ENCODE measurements around the gene ZNF862. TPM values are rescaled to one million over a fixed set of nuclear protein-coding genes. Genes with fewer than 3 reads are reported as not detected.

ZNF862 gene
- total and polyA plus RNA-seq, 2 donors (not counting 3 experiments of a cell fraction or from before 2014, with no cell fraction given) = 10.8 to 14.7 TPM

DNA sequence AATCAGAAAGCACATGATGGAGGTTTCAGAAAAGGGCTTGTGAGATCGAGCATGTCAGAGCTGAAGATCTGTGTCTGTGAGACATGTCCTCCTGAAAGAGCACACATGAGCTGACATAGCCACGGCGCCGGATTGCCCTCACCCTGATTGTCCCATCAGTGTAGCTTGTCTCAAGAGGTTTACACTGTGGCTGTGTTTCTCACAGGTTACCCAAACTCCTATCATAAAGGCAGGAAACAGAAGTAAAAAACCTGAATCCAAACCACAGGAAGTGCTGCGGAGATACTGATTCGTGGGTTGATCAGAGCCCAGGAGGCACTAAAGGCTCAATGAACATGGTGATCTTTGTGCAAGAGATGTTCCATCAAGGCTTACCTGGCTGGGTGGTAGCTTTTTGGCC is 31.7 kb downstream of the ZNF862 start:
- intact Hi-C loops (cut with micrococcal nuclease) = loop anchor here (5.0 kb wide), 1 partner anchor 93 kb away; no protein-coding TSS in a partner anchor
- TF ChIP-seq JUN (IDR thresholded peaks at IDR 0.05; ENCODE audit: borderline replicate concordance, insufficient read depth, insufficient read length, low read depth) = no peak
- no peaks in the 10 kb centered on the region for H3K9me1 ChIP-seq (replicated peaks; ENCODE audit: control insufficient read depth, extremely low read depth, insufficient read depth, low read length)
- ChIA-PET POLR2A (no interaction called here), CTCF (no interaction called here)
- H3K27ac ChIP-seq (ENCODE audit: insufficient read depth, low read depth, low read length) = no peak overlapping the region
- H3K4me1 ChIP-seq (ENCODE audit: control insufficient read depth, extremely low read depth, insufficient read depth, low read length) = peaks cover 17% of the 10 kb centered on the region
- H3K9me3 ChIP-seq (replicated peaks; ENCODE audit: control insufficient read depth, insufficient read depth, low read length) = no peaks in the 10 kb centered on the region
- H3K4me3 ChIP-seq (replicated peaks in 1 of 3; ENCODE audit: insufficient read depth in 1 of 3, low read depth in 1 of 3, low read length in 3 of 3) = no peak overlapping the region
- BruUV-seq (replicated peaks) = no TSS peak
- H2AFZ ChIP-seq (ENCODE audit: low read depth, low read length) = no peak overlapping the region
- dilution Hi-C loops (cut with MboI; ENCODE audit: extremely low pct_ligation_motif_present, low sequenced_read_pairs) = no loop called here
- H3K9ac ChIP-seq (replicated peaks; ENCODE audit: extremely low read depth, insufficient read depth, low read length) = no peak overlapping the region
- H3K27me3 ChIP-seq (ENCODE audit: control insufficient read depth in 2 of 2, insufficient read depth in 2 of 2, low read length in 2 of 2) = no peaks in the 10 kb centered on the region
- no peaks in the 10 kb centered on the region for H3K36me3 ChIP-seq (ENCODE audit: control insufficient read depth in 2 of 2, extremely low read depth in 1 of 2, insufficient read depth in 2 of 2, low read length in 2 of 2)
- DNase-seq (ENCODE audit: low read depth, low spot score) (no peak), FAIRE-seq (no peak)
- H3K79me2 ChIP-seq (ENCODE audit: control insufficient read depth, insufficient read depth, low read length) = no peaks in the 10 kb centered on the region
- H3K4me2 ChIP-seq (ENCODE audit: insufficient read depth, low read length) = no peak overlapping the region
- H4K20me1 ChIP-seq (replicated peaks; ENCODE audit: control insufficient read depth, extremely low read depth, insufficient read depth, low read length) = no peaks in the 10 kb centered on the region

DNA sequence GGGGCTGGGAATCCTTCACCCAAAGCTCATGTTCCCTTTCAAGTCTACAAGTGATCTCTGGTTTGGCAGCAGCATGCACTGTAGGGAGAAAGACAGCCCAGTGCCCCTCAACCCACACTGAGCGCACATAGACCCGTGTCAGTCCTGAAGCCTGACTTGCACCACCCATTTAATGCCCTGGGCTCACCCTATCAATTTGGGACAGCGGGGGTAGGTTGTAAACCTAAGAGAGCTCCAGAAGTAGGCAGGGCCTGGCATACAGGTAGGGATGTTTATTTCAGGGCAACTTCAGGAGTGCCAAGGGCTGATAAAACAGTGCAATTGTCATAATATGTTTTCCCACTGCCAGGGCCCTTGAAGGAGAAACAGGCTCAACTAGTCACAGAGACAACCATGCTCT is 32.1 kb downstream of the ZNF862 start:
- CTCF ChIA-PET = no interaction called here
- no peaks in the 10 kb centered on the region for H3K27me3 ChIP-seq (ENCODE audit: control insufficient read depth in 2 of 2, insufficient read depth in 2 of 2, low read length in 2 of 2)
- BruUV-seq (replicated peaks) = no TSS peak
- H3K36me3 ChIP-seq (ENCODE audit: control insufficient read depth in 2 of 2, extremely low read depth in 1 of 2, insufficient read depth in 2 of 2, low read length in 2 of 2) = no peaks in the 10 kb centered on the region
- intact Hi-C loops (cut with micrococcal nuclease) (loop anchor here (5.0 kb wide), 1 partner anchor 93 kb away; no protein-coding TSS in a partner anchor), dilution Hi-C loops (cut with MboI; ENCODE audit: extremely low pct_ligation_motif_present, low sequenced_read_pairs) (no loop called here)
- no peak overlapping the region for H3K9ac ChIP-seq (replicated peaks; ENCODE audit: extremely low read depth, insufficient read depth, low read length)
- no peak overlapping the region for H3K4me3 ChIP-seq (replicated peaks in 1 of 3; ENCODE audit: insufficient read depth in 1 of 3, low read depth in 1 of 3, low read length in 3 of 3)
- no peaks in the 10 kb centered on the region for H3K79me2 ChIP-seq (ENCODE audit: control insufficient read depth, insufficient read depth, low read length)
- H3K27ac ChIP-seq (ENCODE audit: insufficient read depth, low read depth, low read length) = no peak overlapping the region
- peaks cover 17% of the 10 kb centered on the region for H3K4me1 ChIP-seq (ENCODE audit: control insufficient read depth, extremely low read depth, insufficient read depth, low read length)
- H3K4me2 ChIP-seq (ENCODE audit: insufficient read depth, low read length) = no peak overlapping the region
- H2AFZ ChIP-seq (ENCODE audit: low read depth, low read length) = no peak overlapping the region
- H4K20me1 ChIP-seq (replicated peaks; ENCODE audit: control insufficient read depth, extremely low read depth, insufficient read depth, low read length) = no peaks in the 10 kb centered on the region
- no peak for DNase-seq (ENCODE audit: low read depth, low spot score)
- no peaks in the 10 kb centered on the region for H3K9me3 ChIP-seq (replicated peaks; ENCODE audit: control insufficient read depth, insufficient read depth, low read length)
- no peak for FAIRE-seq
- H3K9me1 ChIP-seq (replicated peaks; ENCODE audit: control insufficient read depth, extremely low read depth, insufficient read depth, low read length) = no peaks in the 10 kb centered on the region
- POLR2A ChIA-PET = no interaction called here
- TF ChIP-seq JUN (IDR thresholded peaks at IDR 0.05; ENCODE audit: borderline replicate concordance, insufficient read depth, insufficient read length, low read depth) = no peak
- no peak for TF ChIP-seq POLR2A (IDR thresholded peaks at IDR 0.05; ENCODE audit: low read depth, low read length)
- no peak for TF ChIP-seq FOS (IDR thresholded peaks at IDR 0.05; ENCODE audit: borderline replicate concordance, insufficient read depth, low read length)
- no peak for TF ChIP-seq MYC (IDR thresholded peaks at IDR 0.05; ENCODE audit: low read depth, low read length)
- TF ChIP-seq, protein P1, sequence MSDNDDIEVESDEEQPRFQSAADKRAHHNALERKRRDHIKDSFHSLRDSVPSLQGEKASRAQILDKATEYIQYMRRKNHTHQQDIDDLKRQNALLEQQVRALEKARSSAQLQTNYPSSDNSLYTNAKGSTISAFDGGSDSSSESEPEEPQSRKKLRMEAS (IDR thresholded peaks at IDR 0.05; ENCODE audit: insufficient read depth, insufficient read length) = no peak
- no peak for TF ChIP-seq EZH2 (IDR thresholded peaks at IDR 0.05; ENCODE audit: borderline replicate concordance, low read depth, low read length, severe bottlenecking)
- TF ChIP-seq, protein P2, sequence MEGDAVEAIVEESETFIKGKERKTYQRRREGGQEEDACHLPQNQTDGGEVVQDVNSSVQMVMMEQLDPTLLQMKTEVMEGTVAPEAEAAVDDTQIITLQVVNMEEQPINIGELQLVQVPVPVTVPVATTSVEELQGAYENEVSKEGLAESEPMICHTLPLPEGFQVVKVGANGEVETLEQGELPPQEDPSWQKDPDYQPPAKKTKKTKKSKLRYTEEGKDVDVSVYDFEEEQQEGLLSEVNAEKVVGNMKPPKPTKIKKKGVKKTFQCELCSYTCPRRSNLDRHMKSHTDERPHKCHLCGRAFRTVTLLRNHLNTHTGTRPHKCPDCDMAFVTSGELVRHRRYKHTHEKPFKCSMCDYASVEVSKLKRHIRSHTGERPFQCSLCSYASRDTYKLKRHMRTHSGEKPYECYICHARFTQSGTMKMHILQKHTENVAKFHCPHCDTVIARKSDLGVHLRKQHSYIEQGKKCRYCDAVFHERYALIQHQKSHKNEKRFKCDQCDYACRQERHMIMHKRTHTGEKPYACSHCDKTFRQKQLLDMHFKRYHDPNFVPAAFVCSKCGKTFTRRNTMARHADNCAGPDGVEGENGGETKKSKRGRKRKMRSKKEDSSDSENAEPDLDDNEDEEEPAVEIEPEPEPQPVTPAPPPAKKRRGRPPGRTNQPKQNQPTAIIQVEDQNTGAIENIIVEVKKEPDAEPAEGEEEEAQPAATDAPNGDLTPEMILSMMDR (IDR thresholded peaks at IDR 0.05; ENCODE audit: extremely low read depth in 1 of 2, insufficient read depth in 1 of 2, low read depth in 1 of 2, low read length in 2 of 2) = no peak
- TF ChIP-seq POLR2AphosphoS5 (IDR thresholded peaks at IDR 0.05; ENCODE audit: insufficient read depth, low read depth, low read length) = no peak
- TF ChIP-seq GATA2 (IDR thresholded peaks at IDR 0.05; ENCODE audit: insufficient read depth, insufficient read length, low read depth, low read length) = no peak

Data from endothelial cell of umbilical vein (primary cell).